Astrocyte of the spinal cord (primary cell): ENCODE measurements around the gene HS2ST1.

ENCODE experiments used
- DNase-seq: peaks from one replicate; pipeline ENCODE4 v3.0.0; 2011; ENCODE audit warnings: low read depth, low spot score
- H3K4me3 ChIP-seq: 2 replicates; pipeline ENCODE4 v1.5.1; 2011; ENCODE audit warnings: low read depth, mild to moderate bottlenecking, low read length, moderate library complexity
- CTCF ChIP-seq: IDR thresholded peaks from 2 replicates; pipeline ENCODE4 v1.5.1; 2012; ENCODE audit warnings: low read depth, mild to moderate bottlenecking, low read length, inconsistent platforms
- in situ Hi-C: cut with HindIII; loops from 2 replicates; pipeline ENCODE4 v1.10.0; 2017; ENCODE audit warnings: low sequenced_read_pairs

The HS2ST1 gene

GRCh38 chr1:87146538-87146937, 232.1 kb downstream of the HS2ST1 start:
- in situ Hi-C loops = no loop called here
- TF ChIP-seq CTCF = no peak
- DNase-seq = no peak
- H3K4me3 ChIP-seq = no peak overlapping the region

GRCh38 chr1:87146986-87147385, 232.6 kb downstream of the HS2ST1 start:
- no peak overlapping the region for H3K4me3 ChIP-seq
- no peak for TF ChIP-seq CTCF
- in situ Hi-C loops = no loop called here
- DNase-seq = no peak

GRCh38 chr1:87147851-87148250, 233.4 kb downstream of the HS2ST1 start:
- no peak for TF ChIP-seq CTCF
- H3K4me3 ChIP-seq = no peak overlapping the region
- in situ Hi-C loops = no loop called here
- DNase-seq = no peak

GRCh38 chr1:87148661-87149060, 234.2 kb downstream of the HS2ST1 start:
- in situ Hi-C loops = no loop called here
- no peak for TF ChIP-seq CTCF
- no peak for DNase-seq
- no peak overlapping the region for H3K4me3 ChIP-seq

- TF ChIP-seq CTCF = no peak
- no peak overlapping the region for H3K4me3 ChIP-seq
- peak; percentile 45 for DNase-seq
- in situ Hi-C loops = no loop called here
These were observed 235.0 kb downstream of the HS2ST1 start for GRCh38 chr1:87149241-87150041.

- DNase-seq = no peak
- in situ Hi-C loops = no loop called here
- no peak for TF ChIP-seq CTCF
- no peak overlapping the region for H3K4me3 ChIP-seq
These were observed 235.7 kb downstream of the HS2ST1 start for GRCh38 chr1:87150143-87150542.
